Measurements from ENCODE around the gene RUBCNL. TPM values are rescaled to one million over a fixed set of nuclear protein-coding genes. Genes with fewer than 3 reads are reported as not detected.

Gene RUBCNL
- polyA plus RNA-seq, 3 donors = 1.5 to 14.5 (median 2.8) TPM

DNA sequence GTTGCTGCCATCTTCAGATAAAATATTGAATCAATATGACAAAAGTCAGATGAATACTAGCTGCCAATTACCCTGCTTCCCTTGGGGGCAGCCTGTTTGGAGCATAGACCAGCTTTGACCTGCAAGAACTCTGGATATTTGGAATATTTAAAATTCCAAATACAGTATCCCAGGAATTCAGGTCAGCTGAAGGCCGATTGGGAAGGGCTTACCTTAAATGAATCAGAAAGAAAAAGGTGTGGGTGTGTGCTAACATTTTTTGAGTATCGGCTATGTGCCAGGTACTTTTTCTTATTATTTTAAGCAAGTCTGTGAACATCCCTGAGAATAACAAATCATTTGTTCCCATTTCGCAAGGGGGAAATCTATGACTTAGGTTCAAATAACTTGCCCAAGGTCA lies 1.8 kb upstream of the RUBCNL start:
- peaks cover 6 to 19% of the 10 kb centered on the region in 2 donors for H3K36me3 Mint-ChIP-seq
- H3K27ac Mint-ChIP-seq = peak overlapping the region in 2 of 7 donors; percentile 93 to 95
- no peak overlapping the region for H3K4me3 Mint-ChIP-seq
- H3K79me2 ChIP-seq (ENCODE audit: insufficient read depth, low read length) = no peaks in the 10 kb centered on the region
- H3K9me3 Mint-ChIP-seq = peaks cover 0 to 2% (median 0%) of the 10 kb centered on the region in 7 donors
- H3K4me3 ChIP-seq (replicated peaks in 1 of 3; ENCODE audit: low read depth in 2 of 3, low read length in 3 of 3) = peak overlapping the region in 1 of 3 experiments; percentile 55
- H2AFZ ChIP-seq (ENCODE audit: insufficient read depth, low read depth, low read length, poor library complexity, severe bottlenecking) = no peak overlapping the region
- peaks cover 64% of the 10 kb centered on the region for H3K4me1 Mint-ChIP-seq
- H3K27ac ChIP-seq (ENCODE audit: low read depth in 1 of 2, low read length in 2 of 2) = no peak overlapping the region
- no peaks in the 10 kb centered on the region for H4K20me1 ChIP-seq (ENCODE audit: insufficient read depth, low read length)
- peak overlapping the region; percentile 65 for H3K4me2 ChIP-seq (replicated peaks; ENCODE audit: extremely low read depth, low read length, poor library complexity, severe bottlenecking)
- H3K4me1 ChIP-seq (ENCODE audit: control insufficient read depth in 1 of 2, insufficient read depth in 2 of 2, low read length in 2 of 2) = peaks cover 60 to 68% of the 10 kb centered on the region in 2 donors
- WGBS (ENCODE audit: insufficient coverage) = 94% methylated on average over 2 of the region's 3 CpGs
- peaks cover 8 to 32% (median 24%) of the 10 kb centered on the region in 3 donors for H3K27me3 Mint-ChIP-seq (ENCODE audit: low read depth in 3 of 3)
- no peaks in the 10 kb centered on the region for H3K36me3 ChIP-seq (replicated peaks in 1 of 2; ENCODE audit: control insufficient read depth in 1 of 2, insufficient read depth in 2 of 2, low read length in 2 of 2)
- H3K9me3 ChIP-seq (replicated peaks in 1 of 2; ENCODE audit: control insufficient read depth in 1 of 2, insufficient read depth in 1 of 2, low read length in 2 of 2) = no peaks in the 10 kb centered on the region
- TF ChIP-seq, protein P1, sequence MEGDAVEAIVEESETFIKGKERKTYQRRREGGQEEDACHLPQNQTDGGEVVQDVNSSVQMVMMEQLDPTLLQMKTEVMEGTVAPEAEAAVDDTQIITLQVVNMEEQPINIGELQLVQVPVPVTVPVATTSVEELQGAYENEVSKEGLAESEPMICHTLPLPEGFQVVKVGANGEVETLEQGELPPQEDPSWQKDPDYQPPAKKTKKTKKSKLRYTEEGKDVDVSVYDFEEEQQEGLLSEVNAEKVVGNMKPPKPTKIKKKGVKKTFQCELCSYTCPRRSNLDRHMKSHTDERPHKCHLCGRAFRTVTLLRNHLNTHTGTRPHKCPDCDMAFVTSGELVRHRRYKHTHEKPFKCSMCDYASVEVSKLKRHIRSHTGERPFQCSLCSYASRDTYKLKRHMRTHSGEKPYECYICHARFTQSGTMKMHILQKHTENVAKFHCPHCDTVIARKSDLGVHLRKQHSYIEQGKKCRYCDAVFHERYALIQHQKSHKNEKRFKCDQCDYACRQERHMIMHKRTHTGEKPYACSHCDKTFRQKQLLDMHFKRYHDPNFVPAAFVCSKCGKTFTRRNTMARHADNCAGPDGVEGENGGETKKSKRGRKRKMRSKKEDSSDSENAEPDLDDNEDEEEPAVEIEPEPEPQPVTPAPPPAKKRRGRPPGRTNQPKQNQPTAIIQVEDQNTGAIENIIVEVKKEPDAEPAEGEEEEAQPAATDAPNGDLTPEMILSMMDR (IDR thresholded peaks at IDR 0.05) = no peak
- no peak for DNase-seq
- intact Hi-C loops (cut with micrococcal nuclease) = loop anchor here (5.0 kb wide), 3 partner anchors 37 to 67 kb away; no protein-coding TSS in a partner anchor
- peaks cover 0 to 9% of the 10 kb centered on the region in 2 donors for H3K27me3 ChIP-seq (ENCODE audit: control insufficient read depth in 2 of 2, insufficient read depth in 2 of 2, low read length in 2 of 2)
- H3K9ac ChIP-seq (ENCODE audit: insufficient read depth, low read length, poor library complexity, severe bottlenecking) = no peak overlapping the region

DNA sequence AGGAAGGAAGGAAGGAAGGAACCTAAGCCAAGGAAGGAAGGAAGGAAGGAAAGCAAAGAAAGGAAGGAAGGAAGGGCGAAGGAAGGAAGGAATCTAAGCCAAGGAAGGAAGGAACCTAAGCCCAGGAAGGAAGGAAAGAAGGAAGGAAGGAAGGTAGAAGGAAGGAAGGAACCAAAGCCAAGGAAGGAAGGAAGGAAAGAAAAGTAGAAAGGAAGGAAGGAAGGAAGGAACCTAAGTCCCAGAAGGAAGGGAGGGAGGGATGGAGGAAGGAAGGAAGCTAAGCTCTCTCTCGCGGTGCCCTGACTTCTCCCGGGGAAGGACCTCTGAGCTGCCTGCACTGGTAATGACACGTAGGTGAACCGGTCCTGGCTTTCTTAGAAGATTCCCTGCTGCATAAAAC lies 1.3 kb upstream of the RUBCNL start:
- peaks cover 70% of the 10 kb centered on the region for H3K4me1 Mint-ChIP-seq
- no peaks in the 10 kb centered on the region for H3K79me2 ChIP-seq (ENCODE audit: insufficient read depth, low read length)

More for the DNA sequence above, 1.3 kb upstream of the RUBCNL start:
- H3K36me3 ChIP-seq (replicated peaks in 1 of 2; ENCODE audit: control insufficient read depth in 1 of 2, insufficient read depth in 2 of 2, low read length in 2 of 2) = no peaks in the 10 kb centered on the region
- no peak overlapping the region for H3K4me3 ChIP-seq (replicated peaks in 1 of 3; ENCODE audit: low read depth in 2 of 3, low read length in 3 of 3)
- Mint-ChIP-seq H3K9me3 (peaks cover 0 to 2% (median 0%) of the 10 kb centered on the region in 7 donors), H3K4me3 (no peak overlapping the region), H3K27me3 (ENCODE audit: low read depth in 3 of 3) (peaks cover 8 to 32% (median 24%) of the 10 kb centered on the region in 3 donors), H3K27ac (peak overlapping the region in 1 of 7 donors; percentile 71), H3K36me3 (peaks cover 6 to 20% of the 10 kb centered on the region in 2 donors)
- H4K20me1 ChIP-seq (ENCODE audit: insufficient read depth, low read length) = no peaks in the 10 kb centered on the region
- WGBS (ENCODE audit: insufficient coverage) = 44% methylated on average over 3 of the region's 6 CpGs
- intact Hi-C loops (cut with micrococcal nuclease) = loop anchor here (5.0 kb wide), 3 partner anchors 36 to 66 kb away; no protein-coding TSS in a partner anchor
- no peak overlapping the region for H3K9ac ChIP-seq (ENCODE audit: insufficient read depth, low read length, poor library complexity, severe bottlenecking)
- peaks cover 0 to 9% of the 10 kb centered on the region in 2 donors for H3K27me3 ChIP-seq (ENCODE audit: control insufficient read depth in 2 of 2, insufficient read depth in 2 of 2, low read length in 2 of 2)
- no peak overlapping the region for H3K27ac ChIP-seq (ENCODE audit: low read depth in 1 of 2, low read length in 2 of 2)
- peak overlapping the region; percentile 96 for H3K4me2 ChIP-seq (replicated peaks; ENCODE audit: extremely low read depth, low read length, poor library complexity, severe bottlenecking)
- H2AFZ ChIP-seq (ENCODE audit: insufficient read depth, low read depth, low read length, poor library complexity, severe bottlenecking) = no peak overlapping the region
- H3K4me1 ChIP-seq (ENCODE audit: control insufficient read depth in 1 of 2, insufficient read depth in 2 of 2, low read length in 2 of 2) = peaks cover 66 to 73% of the 10 kb centered on the region in 2 donors
- TF ChIP-seq, protein P1 (IDR thresholded peaks at IDR 0.05) = no peak
- no peaks in the 10 kb centered on the region for H3K9me3 ChIP-seq (replicated peaks in 1 of 2; ENCODE audit: control insufficient read depth in 1 of 2, insufficient read depth in 1 of 2, low read length in 2 of 2)
- no peak for DNase-seq

All from CD14-positive monocyte (primary cell).